Measurements from ENCODE around the gene SORCS2. TPM values are rescaled to one million over a fixed set of nuclear protein-coding genes. Genes with fewer than 3 reads are reported as not detected.

The SORCS2 gene
- total RNA-seq, 1 experiment from 2014 or later: 4.1 TPM

GRCh38 chr4:7234355-7235029, 42.2 kb downstream of the SORCS2 start:
- H3K4me1 ChIP-seq (ENCODE audit: insufficient read depth, low read length): no peaks in the 10 kb centered on the region
- no peaks in the 10 kb centered on the region for H4K20me1 ChIP-seq (ENCODE audit: low read length)
- no peaks in the 10 kb centered on the region for H3K36me3 ChIP-seq (ENCODE audit: low read depth, low read length)
- H3K9me3 ChIP-seq (ENCODE audit: low read length): no peaks in the 10 kb centered on the region
- BruUV-seq (replicated peaks): no TSS peak
- H3K79me2 ChIP-seq (ENCODE audit: low read length): no peaks in the 10 kb centered on the region
- ChIA-PET CTCF (no interaction called here), POLR2A (ENCODE audit: unreplicated experiment) (no interaction called here)
- no peak for DNase-seq
- H3K9ac ChIP-seq (ENCODE audit: low read length): no peak overlapping the region
- H3K9me2 ChIP-seq (replicated peaks; ENCODE audit: low read length): no peaks in the 10 kb centered on the region
- H3F3A ChIP-seq (ENCODE audit: low read length, unreplicated experiment): no peaks in the 10 kb centered on the region
- H3K4me2 ChIP-seq (ENCODE audit: low read length): no peak overlapping the region
- intact Hi-C loops (cut with micrococcal nuclease): no loop called here
- no peaks in the 10 kb centered on the region for H3K27me3 ChIP-seq (ENCODE audit: low read length)
- no peak for ATAC-seq
- TF ChIP-seq EZH2 (IDR thresholded peaks at IDR 0.05; ENCODE audit: low read length, unreplicated experiment) (no peak), EZH2phosphoT487 (IDR thresholded peaks at IDR 0.05; ENCODE audit: borderline replicate concordance, low read length) (no peak), CTCF (conservative IDR thresholded peaks at IDR 0.05; ENCODE audit: low read depth, low read length) (no peak)
- no peak overlapping the region for H2AFZ ChIP-seq (ENCODE audit: low read length)
- no peak overlapping the region for H3K4me3 ChIP-seq (ENCODE audit: low read length)
- H3K27ac ChIP-seq (ENCODE audit: low read length): no peak overlapping the region

DNA sequence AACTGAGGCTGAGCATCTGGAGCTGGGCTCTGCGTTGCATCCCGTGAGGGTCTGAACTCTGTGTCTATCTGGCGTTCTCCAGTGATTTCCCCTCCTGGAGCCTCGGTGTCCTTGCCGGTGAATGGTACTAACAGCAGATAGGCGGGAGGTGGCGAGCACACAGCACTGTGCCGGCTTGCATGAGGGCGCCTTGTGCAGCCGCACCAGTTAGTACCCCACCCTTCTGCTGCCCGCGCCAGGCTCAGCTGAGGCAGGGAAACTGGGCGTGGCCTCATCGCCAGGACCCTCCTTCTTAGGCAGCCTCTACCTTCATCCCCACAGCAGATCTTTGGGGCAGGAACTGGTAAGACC, 42.7 kb downstream of the SORCS2 start:
- TF ChIP-seq CTCF (conservative IDR thresholded peaks at IDR 0.05; ENCODE audit: low read depth, low read length): no peak
- no peak for TF ChIP-seq EZH2phosphoT487 (IDR thresholded peaks at IDR 0.05; ENCODE audit: borderline replicate concordance, low read length)
- TF ChIP-seq EZH2 (IDR thresholded peaks at IDR 0.05; ENCODE audit: low read length, unreplicated experiment): no peak
- Histone ChIP-seq H4K20me1 (ENCODE audit: low read length) (no peaks in the 10 kb centered on the region), H3K9me2 (replicated peaks; ENCODE audit: low read length) (no peaks in the 10 kb centered on the region), H3K4me2 (ENCODE audit: low read length) (no peak overlapping the region), H3K79me2 (ENCODE audit: low read length) (no peaks in the 10 kb centered on the region), H2AFZ (ENCODE audit: low read length) (no peak overlapping the region), H3K4me3 (ENCODE audit: low read length) (no peak overlapping the region), H3K9me3 (ENCODE audit: low read length) (no peaks in the 10 kb centered on the region), H3K36me3 (ENCODE audit: low read depth, low read length) (no peaks in the 10 kb centered on the region), H3K27ac (ENCODE audit: low read length) (no peak overlapping the region), H3K4me1 (ENCODE audit: insufficient read depth, low read length) (no peaks in the 10 kb centered on the region), H3F3A (ENCODE audit: low read length, unreplicated experiment) (no peaks in the 10 kb centered on the region), H3K27me3 (ENCODE audit: low read length) (no peaks in the 10 kb centered on the region), H3K9ac (ENCODE audit: low read length) (no peak overlapping the region)
- ATAC-seq (no peak), DNase-seq (no peak)
- ChIA-PET CTCF (no interaction called here), POLR2A (ENCODE audit: unreplicated experiment) (no interaction called here)
- BruUV-seq (replicated peaks): no TSS peak
- intact Hi-C loops (cut with micrococcal nuclease): no loop called here

DNA sequence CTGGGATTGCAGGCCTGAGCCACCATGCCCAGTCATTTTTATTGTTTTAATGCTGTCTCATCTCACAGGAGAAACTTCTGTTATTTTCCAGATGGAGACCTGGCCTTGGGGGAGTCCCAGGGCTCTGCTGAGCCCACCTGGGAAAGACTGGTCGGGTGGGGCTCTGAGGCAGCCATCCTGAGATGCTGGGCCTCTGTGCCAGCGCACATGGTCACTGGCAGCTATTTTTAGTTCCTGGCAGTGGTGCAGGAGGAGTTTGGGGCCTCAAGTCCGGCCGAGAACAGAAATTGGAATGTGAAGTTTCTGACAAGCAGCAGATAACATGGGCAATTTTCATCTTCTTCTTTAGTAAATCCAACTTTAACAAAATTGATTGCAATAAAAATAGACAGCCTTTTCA, 44.5 kb downstream of the SORCS2 start:
- no peaks in the 10 kb centered on the region for H3K9me2 ChIP-seq (replicated peaks; ENCODE audit: low read length)
- no peaks in the 10 kb centered on the region for H3K4me1 ChIP-seq (ENCODE audit: insufficient read depth, low read length)
- ATAC-seq: no peak
- no peaks in the 10 kb centered on the region for H3K79me2 ChIP-seq (ENCODE audit: low read length)
- H4K20me1 ChIP-seq (ENCODE audit: low read length): no peaks in the 10 kb centered on the region
- H3K36me3 ChIP-seq (ENCODE audit: low read depth, low read length): no peaks in the 10 kb centered on the region
- no peak overlapping the region for H2AFZ ChIP-seq (ENCODE audit: low read length)
- H3F3A ChIP-seq (ENCODE audit: low read length, unreplicated experiment): no peaks in the 10 kb centered on the region
- ChIA-PET CTCF (no interaction called here), POLR2A (ENCODE audit: unreplicated experiment) (no interaction called here)
- no TSS peak for BruUV-seq (replicated peaks)
- no peak for DNase-seq
- no peaks in the 10 kb centered on the region for H3K9me3 ChIP-seq (ENCODE audit: low read length)
- no peaks in the 10 kb centered on the region for H3K27me3 ChIP-seq (ENCODE audit: low read length)
- H3K4me3 ChIP-seq (ENCODE audit: low read length): no peak overlapping the region
- H3K27ac ChIP-seq (ENCODE audit: low read length): no peak overlapping the region
- H3K9ac ChIP-seq (ENCODE audit: low read length): no peak overlapping the region
- intact Hi-C loops (cut with micrococcal nuclease): no loop called here
- H3K4me2 ChIP-seq (ENCODE audit: low read length): no peak overlapping the region
- TF ChIP-seq CTCF (conservative IDR thresholded peaks at IDR 0.05; ENCODE audit: low read depth, low read length) (no peak), EZH2 (IDR thresholded peaks at IDR 0.05; ENCODE audit: low read length, unreplicated experiment) (no peak)

All from PC-3 (cell line).